ENCODE results near the gene RSF1. TPM values are rescaled to one million over a fixed set of nuclear protein-coding genes. Genes with fewer than 3 reads are reported as not detected.
"Not testable (repeated sequence)": the region's sequence is repeated elsewhere in the genome, so short reads cannot be mapped to it uniquely, and the experiment has no call there.

Gene RSF1
- total RNA-seq, 4 donors from 2014 or later, result 55.0 to 88.8 (median 65.8) TPM

DNA sequence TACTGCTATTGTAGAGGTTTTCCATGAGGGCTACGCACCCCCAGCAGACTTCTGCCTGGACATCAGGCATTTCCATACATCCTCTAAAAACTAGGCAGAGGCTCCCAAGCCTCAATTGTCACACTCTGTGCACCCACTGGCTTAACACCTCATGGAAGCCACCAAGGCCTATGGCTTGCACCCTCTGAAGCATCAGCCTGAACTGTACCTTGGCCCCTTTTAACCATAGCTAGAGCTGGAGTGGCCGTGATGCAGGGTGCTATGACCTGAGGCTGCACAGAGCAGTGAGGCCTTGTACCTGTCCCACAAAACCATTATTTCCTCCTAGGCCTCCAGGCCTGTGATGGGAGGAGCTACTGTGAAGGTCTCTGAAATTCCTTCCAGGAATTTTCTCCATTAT is 34.3 kb upstream of the RSF1 start:
- H3K9me3 ChIP-seq, result no peaks in the 10 kb centered on the region
- intact Hi-C loops (cut with DNase I), result no loop called here
- H3K36me3 ChIP-seq, result peaks cover 0 to 5% of the 10 kb centered on the region in 2 donors
- WGBS, 2 donors, result 85 to 96% methylated on average over 2 of the region's 2 CpGs
- DNase-seq, result no peak
- TF ChIP-seq POLR2A (IDR thresholded peaks at IDR 0.05), result no peak
- TF ChIP-seq, protein P1, sequence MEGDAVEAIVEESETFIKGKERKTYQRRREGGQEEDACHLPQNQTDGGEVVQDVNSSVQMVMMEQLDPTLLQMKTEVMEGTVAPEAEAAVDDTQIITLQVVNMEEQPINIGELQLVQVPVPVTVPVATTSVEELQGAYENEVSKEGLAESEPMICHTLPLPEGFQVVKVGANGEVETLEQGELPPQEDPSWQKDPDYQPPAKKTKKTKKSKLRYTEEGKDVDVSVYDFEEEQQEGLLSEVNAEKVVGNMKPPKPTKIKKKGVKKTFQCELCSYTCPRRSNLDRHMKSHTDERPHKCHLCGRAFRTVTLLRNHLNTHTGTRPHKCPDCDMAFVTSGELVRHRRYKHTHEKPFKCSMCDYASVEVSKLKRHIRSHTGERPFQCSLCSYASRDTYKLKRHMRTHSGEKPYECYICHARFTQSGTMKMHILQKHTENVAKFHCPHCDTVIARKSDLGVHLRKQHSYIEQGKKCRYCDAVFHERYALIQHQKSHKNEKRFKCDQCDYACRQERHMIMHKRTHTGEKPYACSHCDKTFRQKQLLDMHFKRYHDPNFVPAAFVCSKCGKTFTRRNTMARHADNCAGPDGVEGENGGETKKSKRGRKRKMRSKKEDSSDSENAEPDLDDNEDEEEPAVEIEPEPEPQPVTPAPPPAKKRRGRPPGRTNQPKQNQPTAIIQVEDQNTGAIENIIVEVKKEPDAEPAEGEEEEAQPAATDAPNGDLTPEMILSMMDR (IDR thresholded peaks at IDR 0.05), result no peak
- H3K27ac ChIP-seq, result no peak overlapping the region
- no peaks in the 10 kb centered on the region for H3K27me3 ChIP-seq
- no peak overlapping the region for H3K4me3 ChIP-seq (replicated peaks in 1 of 3)
- no peaks in the 10 kb centered on the region for H3K4me1 ChIP-seq

DNA sequence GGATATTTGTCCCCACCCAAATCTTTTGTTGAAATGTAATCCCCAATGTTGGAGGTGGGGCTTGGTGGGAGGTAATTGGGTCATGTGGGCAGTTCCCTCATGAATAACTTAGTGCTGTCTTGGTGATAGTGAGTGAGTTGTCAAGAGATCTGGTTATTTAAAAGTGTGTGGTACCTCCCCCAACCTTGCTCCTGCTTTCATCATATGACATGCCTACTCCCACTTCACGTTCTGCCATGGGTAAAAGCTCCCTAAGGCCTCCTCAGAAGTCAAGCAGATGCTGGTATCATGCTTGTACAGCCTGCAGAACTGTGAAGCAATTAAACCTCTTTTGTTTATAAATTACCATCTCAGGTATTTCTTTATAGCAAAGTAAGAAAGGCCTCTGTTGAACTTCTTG is 31.0 kb upstream of the RSF1 start:
- Histone ChIP-seq H3K36me3 (peaks cover 0 to 5% of the 10 kb centered on the region in 2 donors), H3K27ac (no peak overlapping the region), H3K27me3 (no peaks in the 10 kb centered on the region), H3K4me3 (replicated peaks in 1 of 3) (no peak overlapping the region), H3K9me3 (no peaks in the 10 kb centered on the region), H3K4me1 (no peaks in the 10 kb centered on the region)
- no peak for DNase-seq
- WGBS, 2 donors, result 77 to 86% methylated on average over 1 of the region's 1 CpG
- intact Hi-C loops (cut with DNase I), result no loop called here
- TF ChIP-seq, protein P1 (IDR thresholded peaks at IDR 0.05), result no peak
- no peak for TF ChIP-seq POLR2A (IDR thresholded peaks at IDR 0.05)

DNA sequence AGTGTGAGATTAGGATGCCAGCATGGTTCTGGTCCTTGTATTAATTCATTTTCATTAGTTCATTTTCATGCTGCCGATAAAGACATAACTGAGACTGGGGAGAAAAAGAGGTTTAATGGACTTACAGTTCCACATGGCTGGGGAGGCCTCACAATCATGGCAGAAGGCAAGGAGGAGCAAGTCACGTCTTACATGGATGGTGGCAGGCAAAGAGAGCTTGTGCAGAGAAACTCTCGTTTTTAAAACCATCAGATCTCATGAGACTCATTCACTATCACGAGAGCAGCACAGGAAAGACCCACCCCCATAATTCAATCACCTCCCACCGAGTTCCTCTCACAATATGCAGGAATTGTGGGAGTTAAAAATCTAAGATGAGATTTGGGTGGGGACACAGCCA is 23.2 kb upstream of the RSF1 start:
- H3K27ac ChIP-seq; H3K4me3 ChIP-seq (replicated peaks in 1 of 3); intact Hi-C loops (cut with DNase I); H3K9me3 ChIP-seq; H3K4me1 ChIP-seq; DNase-seq; H3K27me3 ChIP-seq: not testable (repeated sequence)
- H3K36me3 ChIP-seq, result peaks cover 7 to 13% of the 10 kb centered on the region in 2 donors
- WGBS, 2 donors, result 92 to 95% methylated on average over 5 of the region's 5 CpGs

DNA sequence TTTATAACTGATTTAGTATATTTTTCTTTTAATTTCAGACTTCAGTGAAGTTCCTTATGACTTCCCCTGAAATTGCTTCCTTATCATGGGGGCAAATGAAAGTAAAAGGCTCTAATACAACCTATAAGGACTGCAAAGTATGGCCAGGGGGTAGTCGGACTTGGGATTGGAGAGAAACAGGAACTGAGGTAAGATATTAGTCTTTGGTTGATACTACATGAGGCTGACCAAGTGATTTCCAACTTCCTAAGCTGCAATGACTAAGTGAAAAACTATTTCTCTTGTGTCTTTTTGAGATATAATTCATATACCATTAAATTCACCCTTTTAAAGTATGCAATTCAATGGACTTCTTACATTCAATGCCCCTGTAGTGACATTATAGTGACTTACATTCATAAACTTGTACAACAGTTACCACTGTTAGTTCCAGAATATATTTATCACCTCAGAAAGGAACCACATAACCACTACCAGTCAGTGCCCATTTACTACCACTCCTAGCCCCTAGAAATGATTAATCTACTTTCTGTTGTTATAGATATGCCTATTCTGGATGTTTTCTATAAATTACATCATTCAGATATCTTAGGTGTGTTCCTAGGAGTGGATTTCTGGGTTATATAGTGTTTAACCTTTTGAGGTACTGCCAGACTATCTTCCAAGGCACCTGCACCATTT is 22.1 kb upstream of the RSF1 start:
- 83 to 84% methylated on average over 1 of the region's 1 CpG for WGBS, 2 donors
- H3K36me3 ChIP-seq, result peaks cover 7 to 13% of the 10 kb centered on the region in 2 donors
- no peaks in the 10 kb centered on the region for H3K27me3 ChIP-seq
- H3K27ac ChIP-seq, result no peak overlapping the region
- DNase-seq, result no peak
- no peak overlapping the region for H3K4me3 ChIP-seq (replicated peaks in 1 of 3)
- TF ChIP-seq POLR2A (IDR thresholded peaks at IDR 0.05), result no peak
- TF ChIP-seq, protein P1 (IDR thresholded peaks at IDR 0.05), result no peak
- no peaks in the 10 kb centered on the region for H3K4me1 ChIP-seq
- H3K9me3 ChIP-seq, result no peaks in the 10 kb centered on the region
- intact Hi-C loops (cut with DNase I), result no loop called here

DNA sequence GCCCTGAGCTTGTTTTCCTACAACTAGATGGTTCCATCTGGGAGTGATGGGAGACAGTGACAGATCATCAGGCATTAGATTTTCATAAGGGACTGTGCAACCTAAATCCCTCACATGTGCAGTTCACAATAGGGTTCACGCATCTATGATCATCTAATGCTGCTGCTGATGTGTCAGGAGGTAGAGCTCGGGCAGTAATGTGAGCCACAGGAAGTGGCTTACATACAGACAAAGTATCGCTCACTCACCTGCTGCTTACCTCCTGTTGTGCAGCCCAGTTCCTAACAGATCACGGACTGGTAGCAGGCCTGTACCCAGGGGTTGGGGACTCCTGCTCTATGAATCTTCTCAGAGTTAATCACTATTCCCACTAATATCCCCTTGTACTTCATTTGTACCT is 12.8 kb upstream of the RSF1 start:
- no peak overlapping the region for H3K4me3 ChIP-seq (replicated peaks in 1 of 3)
- no peaks in the 10 kb centered on the region for H3K36me3 ChIP-seq
- no peak for DNase-seq
- TF ChIP-seq, protein P1 (IDR thresholded peaks at IDR 0.05), result no peak
- TF ChIP-seq POLR2A (IDR thresholded peaks at IDR 0.05), result no peak
- H3K27ac ChIP-seq, result no peak overlapping the region
- H3K27me3 ChIP-seq, result no peaks in the 10 kb centered on the region
- H3K4me1 ChIP-seq, result no peaks in the 10 kb centered on the region
- H3K9me3 ChIP-seq, result no peaks in the 10 kb centered on the region
- 96 to 97% methylated on average over 4 of the region's 4 CpGs for WGBS, 2 donors
- intact Hi-C loops (cut with DNase I), result no loop called here
